Type B pancreatic cell (in vitro differentiated cells): ENCODE data around the gene TGFB2. TPM values are rescaled to one million over a fixed set of nuclear protein-coding genes. Genes with fewer than 3 reads are reported as not detected.

Experiments used
- DNase-seq: peaks from one replicate; pipeline ENCODE4 v3.0.0; 2021; ENCODE audit warnings: mixed read lengths; ENCODE audit not compliant: unreplicated experiment; ENCODE audit errors: extremely low spot score
- H3K27ac Mint-ChIP-seq: 2 replicates; pipeline ENCODE4 v1.8.0; 2021; ENCODE audit warnings: mild to moderate bottlenecking, mixed read lengths
- H3K27me3 Mint-ChIP-seq: 2 replicates; pipeline ENCODE4 v1.8.0; 2021; ENCODE audit warnings: mixed read lengths
- H3K36me3 Mint-ChIP-seq: 2 replicates; pipeline ENCODE4 v1.8.0; 2021; ENCODE audit warnings: mixed read lengths
- H3K4me1 Mint-ChIP-seq: one replicate; pipeline ENCODE4 v1.8.0; 2021; ENCODE audit warnings: mixed read lengths; ENCODE audit not compliant: unreplicated experiment
- H3K4me3 Mint-ChIP-seq: 2 replicates; pipeline ENCODE4 v1.8.0; 2021; ENCODE audit warnings: mild to moderate bottlenecking, mixed read lengths
- H3K9me3 Mint-ChIP-seq: 2 replicates; pipeline ENCODE4 v1.8.0; 2021; ENCODE audit warnings: mixed read lengths
- CTCF ChIP-seq: fragments of 200-600 bp; sonication (generic); conservative IDR thresholded peaks from 2 replicates; pipeline ENCODE4 v1.5.0; 2021; ENCODE audit warnings: antibody characterized with exemption, mild to moderate bottlenecking
- total RNA-seq: library from RNA; stranded (reverse); gene quantifications from 2 replicates; pipeline ENCODE4 v1.2.1, GENCODE V29; 2021; ENCODE audit warnings: low replicate concordance

Gene TGFB2
- total RNA-seq, 1 donor from 2014 or later = 207 TPM

DNA sequence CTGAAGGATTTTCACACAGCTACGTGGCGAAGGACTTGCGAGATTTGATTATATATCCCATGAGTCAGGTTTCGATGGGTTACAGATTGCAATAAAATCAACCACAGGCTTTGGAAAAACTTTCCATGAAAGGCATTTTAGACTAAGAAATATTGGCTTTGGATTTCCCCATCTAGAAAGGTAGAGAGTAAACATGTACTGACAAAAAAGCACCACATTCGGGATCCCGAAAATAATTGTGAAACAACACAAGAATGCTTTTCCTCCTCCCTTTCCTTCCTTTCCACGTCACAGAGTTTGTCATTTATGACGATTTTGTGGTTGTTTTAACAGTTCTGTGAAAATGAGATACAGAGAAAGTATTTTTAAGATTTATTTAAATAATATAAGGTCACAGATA is 38.5 kb downstream of the TGFB2 start:
- Mint-ChIP-seq H3K27me3 (no peaks in the 10 kb centered on the region), H3K4me3 (no peak overlapping the region), H3K36me3 (peaks cover 25% of the 10 kb centered on the region), H3K9me3 (no peaks in the 10 kb centered on the region), H3K27ac (no peak overlapping the region), H3K4me1 (peaks cover 33% of the 10 kb centered on the region)
- no peak for DNase-seq
- no peak for TF ChIP-seq CTCF

- Mint-ChIP-seq H3K4me3 (no peak overlapping the region), H3K36me3 (peaks cover 25% of the 10 kb centered on the region), H3K4me1 (peaks cover 38% of the 10 kb centered on the region), H3K9me3 (no peaks in the 10 kb centered on the region), H3K27me3 (no peaks in the 10 kb centered on the region), H3K27ac (no peak overlapping the region)
- no peak for TF ChIP-seq CTCF
- no peak for DNase-seq
Measured at GRCh38 chr1:218384581-218384993, 39.5 kb downstream of the TGFB2 start.

DNA sequence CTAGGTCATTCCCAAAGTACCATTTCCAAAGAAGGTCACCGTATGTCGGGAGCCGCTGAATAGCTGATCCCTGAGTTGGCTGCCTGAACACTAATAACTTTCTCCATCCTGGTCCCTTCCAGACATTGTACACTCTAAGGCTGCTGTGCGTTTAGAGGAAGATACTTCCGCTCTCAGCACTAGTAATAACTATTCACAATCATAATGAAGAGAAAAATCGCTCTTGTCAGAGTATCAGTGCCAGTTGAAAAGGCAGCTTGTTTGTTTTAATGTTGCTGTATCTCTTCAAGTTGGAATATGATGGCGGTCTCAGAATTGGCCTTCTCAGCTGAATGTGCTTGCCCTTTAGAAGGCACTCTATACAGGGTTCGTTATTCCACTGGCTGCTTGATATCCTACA is 43.5 kb downstream of the TGFB2 start:
- H3K27ac Mint-ChIP-seq = no peak overlapping the region

GRCh38 chr1:218390618-218391017 is 45.5 kb downstream of the TGFB2 start:
- Mint-ChIP-seq H3K27ac (no peak overlapping the region), H3K4me3 (no peak overlapping the region), H3K27me3 (no peaks in the 10 kb centered on the region), H3K4me1 (peaks cover 10% of the 10 kb centered on the region), H3K9me3 (no peaks in the 10 kb centered on the region), H3K36me3 (peaks cover 21% of the 10 kb centered on the region)
- TF ChIP-seq CTCF = no peak
- no peak for DNase-seq

More for the DNA sequence above, 43.5 kb downstream of the TGFB2 start:
- Mint-ChIP-seq H3K4me3 (no peak overlapping the region), H3K36me3 (peaks cover 24% of the 10 kb centered on the region), H3K4me1 (peaks cover 14% of the 10 kb centered on the region), H3K27me3 (no peaks in the 10 kb centered on the region), H3K9me3 (no peaks in the 10 kb centered on the region)
- TF ChIP-seq CTCF = no peak
- no peak for DNase-seq

GRCh38 chr1:218392780-218393179 is 47.6 kb downstream of the TGFB2 start:
- peaks cover 24% of the 10 kb centered on the region for H3K36me3 Mint-ChIP-seq
- DNase-seq = no peak
- H3K4me3 Mint-ChIP-seq = no peak overlapping the region
- peaks cover 13% of the 10 kb centered on the region for H3K4me1 Mint-ChIP-seq
- no peaks in the 10 kb centered on the region for H3K27me3 Mint-ChIP-seq
- H3K9me3 Mint-ChIP-seq = no peaks in the 10 kb centered on the region
- no peak overlapping the region for H3K27ac Mint-ChIP-seq
- no peak for TF ChIP-seq CTCF

- Mint-ChIP-seq H3K27ac (no peak overlapping the region), H3K9me3 (no peaks in the 10 kb centered on the region), H3K4me3 (no peak overlapping the region), H3K36me3 (peaks cover 20% of the 10 kb centered on the region), H3K27me3 (no peaks in the 10 kb centered on the region), H3K4me1 (peaks cover 3% of the 10 kb centered on the region)
- no peak for DNase-seq
- TF ChIP-seq CTCF = no peak
Measured at GRCh38 chr1:218394416-218394815, 49.3 kb downstream of the TGFB2 start.
